ENCODE measurements around the gene SMYD3.

The SMYD3 gene

GRCh38 chr1:246506674-246507481 lies at the start of gene SMYD3:
TSS of gene SMYD3 (minus strand) at chr1:246507279.
- peak; percentile 48 to 60 for DNase-seq (ENCODE audit: low read depth in 2 of 2)

GRCh38 chr1:246554201-246554600 lies 47.1 kb upstream of the SMYD3 start:
- no peak for DNase-seq (ENCODE audit: low read depth in 2 of 2)

- no peak for DNase-seq (ENCODE audit: low read depth in 2 of 2)
These were observed 45.0 kb upstream of the SMYD3 start for GRCh38 chr1:246552110-246552509.

- no peak for DNase-seq (ENCODE audit: low read depth in 2 of 2)
These were observed 43.3 kb upstream of the SMYD3 start for GRCh38 chr1:246550402-246550801.

DNA sequence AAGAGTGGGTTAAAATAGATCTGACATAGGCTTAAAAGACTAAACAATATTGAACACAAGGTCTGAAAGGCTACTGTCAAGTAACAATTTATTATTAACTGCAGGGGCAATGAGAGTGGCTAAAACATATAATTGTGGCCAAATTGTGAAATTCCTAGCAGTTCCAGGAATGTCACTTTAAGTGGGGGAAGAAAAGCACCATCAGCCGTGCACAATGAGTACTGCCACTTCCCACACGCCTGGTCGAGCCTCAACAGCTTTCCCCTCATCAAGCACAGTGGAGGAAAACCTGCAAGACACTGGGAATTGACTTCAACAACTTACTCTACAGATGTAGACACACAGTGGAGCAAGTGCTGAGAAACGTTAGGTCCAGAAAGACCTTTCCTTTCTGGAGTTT lies 42.6 kb upstream of the SMYD3 start:
- no peak for DNase-seq (ENCODE audit: low read depth in 2 of 2)

GRCh38 chr1:246544001-246544400 lies 36.9 kb upstream of the SMYD3 start:
- no peak for DNase-seq (ENCODE audit: low read depth in 2 of 2)

GRCh38 chr1:246540738-246541491 lies 33.8 kb upstream of the SMYD3 start:
- DNase-seq (ENCODE audit: low read depth in 2 of 2) = no peak

- no peak for DNase-seq (ENCODE audit: low read depth in 2 of 2)
These were observed 30.8 kb upstream of the SMYD3 start for GRCh38 chr1:246537887-246538286.

DNA sequence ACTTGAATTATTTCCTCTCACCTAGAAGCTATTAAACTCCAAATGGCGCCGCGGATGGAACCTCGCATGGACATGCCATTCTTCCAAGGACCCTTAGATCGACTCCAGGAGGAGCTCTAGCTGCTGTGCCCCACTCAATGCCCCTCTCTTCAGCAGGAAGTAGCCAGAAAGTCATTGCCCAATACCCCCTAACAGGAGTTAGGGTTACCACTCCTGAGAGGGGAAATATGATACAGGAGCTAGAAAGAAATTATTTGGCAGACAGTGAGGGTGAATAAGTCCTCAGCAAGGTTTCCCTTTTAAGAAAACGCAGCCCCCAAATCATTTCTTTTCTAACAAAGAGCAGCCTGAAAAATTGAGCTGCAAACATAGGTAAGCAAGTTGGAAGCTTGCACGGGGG lies 30.4 kb upstream of the SMYD3 start:
- no peak for DNase-seq (ENCODE audit: low read depth in 2 of 2)

DNA sequence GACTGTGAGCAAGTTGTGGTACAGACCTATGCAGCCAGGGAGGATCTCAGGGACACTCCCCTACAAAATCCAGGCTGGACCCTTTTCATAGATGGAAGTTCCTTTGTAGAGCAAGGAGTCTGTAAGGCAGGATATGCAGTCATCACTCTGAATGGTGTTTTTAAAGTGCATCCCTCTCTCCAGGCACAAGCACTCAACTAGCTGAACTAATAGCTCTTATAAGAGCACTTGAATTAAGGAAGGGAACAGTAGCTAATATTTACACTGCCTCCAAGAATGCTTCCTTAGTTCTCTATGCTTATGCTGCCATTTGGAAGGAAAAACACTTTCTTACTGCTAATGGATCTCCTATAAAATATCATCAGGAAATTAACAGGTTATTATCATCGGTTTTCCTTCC lies 27.0 kb upstream of the SMYD3 start:
- no peak for DNase-seq (ENCODE audit: low read depth in 2 of 2)

- DNase-seq (ENCODE audit: low read depth in 2 of 2) = no peak
These were observed 26.4 kb upstream of the SMYD3 start for GRCh38 chr1:246533371-246533905.

GRCh38 chr1:246532519-246532918 lies 25.4 kb upstream of the SMYD3 start:
- DNase-seq (ENCODE audit: low read depth in 2 of 2) = no peak

- no peak for DNase-seq (ENCODE audit: low read depth in 2 of 2)
These were observed 23.4 kb upstream of the SMYD3 start for GRCh38 chr1:246530482-246530881.

DNA sequence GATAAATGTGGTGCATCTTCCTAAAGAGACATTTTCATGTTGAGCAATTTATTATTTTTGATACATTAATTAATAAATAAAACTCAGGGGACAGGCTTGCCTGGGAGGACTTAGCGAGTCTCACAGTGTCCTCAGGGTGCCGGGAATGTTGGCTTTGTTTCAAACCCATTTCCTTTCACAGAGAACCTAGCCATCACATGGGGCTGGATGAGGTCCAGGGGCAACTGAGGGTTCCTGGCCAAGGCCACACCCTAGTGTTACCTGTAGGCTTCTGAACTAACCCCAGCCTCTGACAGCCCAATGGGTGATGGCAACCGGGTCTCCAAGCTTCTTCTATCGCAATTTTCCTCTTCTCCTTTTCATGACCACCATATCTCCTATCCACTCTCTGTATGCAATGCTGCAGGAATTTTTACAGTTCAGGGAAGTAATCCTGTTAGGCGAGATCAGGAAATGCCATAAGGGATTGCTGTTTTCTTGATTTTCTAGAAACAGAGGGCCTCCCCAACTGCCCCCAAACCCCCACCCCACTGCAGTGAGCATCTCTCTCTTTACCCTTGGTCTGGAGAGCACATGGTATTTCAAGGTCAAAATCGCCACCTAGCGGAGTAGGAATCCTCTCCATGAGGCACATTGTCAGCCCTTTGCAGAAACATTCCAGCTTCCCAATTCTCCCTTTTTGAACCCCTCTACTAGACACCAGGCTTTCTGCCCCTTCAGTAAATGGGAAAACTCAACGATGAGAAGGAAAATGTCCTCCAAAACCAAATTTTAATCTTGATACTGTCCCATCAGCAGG lies 22.1 kb upstream of the SMYD3 start:
- DNase-seq (ENCODE audit: low read depth in 2 of 2) = no peak

DNA sequence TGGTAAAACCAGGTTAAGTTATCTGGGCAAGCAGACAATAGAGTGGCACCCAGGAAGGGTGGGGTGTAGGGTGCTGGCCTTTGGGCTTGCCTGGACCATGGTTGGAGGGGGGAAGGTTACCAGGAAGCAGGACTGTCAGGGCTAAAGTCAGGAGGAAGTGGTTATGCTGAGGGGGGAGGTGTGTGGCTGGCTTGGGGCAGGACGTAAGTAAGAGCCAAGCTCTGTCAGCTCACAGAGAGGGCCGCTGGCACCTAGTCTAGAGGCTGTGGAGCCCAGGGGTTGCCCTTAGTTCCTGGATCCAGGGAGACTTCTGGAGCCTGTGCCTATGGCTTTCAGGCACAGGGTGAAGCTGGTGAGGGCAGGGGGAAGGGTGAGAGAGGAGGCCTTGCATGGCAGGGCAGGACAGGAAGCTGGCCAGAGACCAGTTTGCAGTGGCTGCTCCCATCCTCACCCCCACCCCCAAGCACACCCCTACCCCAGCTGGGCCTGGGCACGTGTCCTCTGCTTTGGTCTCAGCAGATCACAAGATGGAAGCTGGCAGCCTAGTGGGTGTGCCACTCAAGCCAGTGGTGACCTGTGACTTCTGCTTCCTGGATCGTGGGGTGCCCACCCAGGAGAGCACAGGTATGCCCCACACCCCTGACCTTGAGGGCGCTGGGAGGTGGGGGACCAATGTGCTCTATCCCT lies 20.5 kb upstream of the SMYD3 start:
- no peak for DNase-seq (ENCODE audit: low read depth in 2 of 2)

GRCh38 chr1:246526915-246527314 lies 19.8 kb upstream of the SMYD3 start:
- DNase-seq (ENCODE audit: low read depth in 2 of 2) = no peak

GRCh38 chr1:246526380-246526779 lies 19.3 kb upstream of the SMYD3 start:
- DNase-seq (ENCODE audit: low read depth in 2 of 2) = no peak

DNA sequence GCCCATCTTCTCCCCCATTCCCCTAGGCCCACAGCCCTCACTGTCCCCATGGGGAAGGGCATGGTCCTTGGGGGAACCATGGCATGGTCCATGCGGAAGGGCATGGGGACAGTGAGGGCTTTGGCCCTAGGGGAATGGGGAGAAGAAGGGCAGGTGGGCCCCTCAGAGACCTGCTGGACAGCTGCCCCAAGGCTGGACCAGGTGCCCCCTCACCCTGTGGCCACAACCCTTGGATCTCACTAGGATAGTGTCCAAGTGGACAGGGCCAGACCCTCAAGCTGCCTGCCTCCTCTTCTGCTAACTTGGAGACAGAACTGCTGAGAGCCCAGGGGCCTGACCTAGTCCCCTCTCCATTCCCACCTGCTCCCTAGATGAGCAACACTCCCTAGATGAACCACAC lies 12.4 kb upstream of the SMYD3 start:
- no peak for DNase-seq (ENCODE audit: low read depth in 2 of 2)

GRCh38 chr1:246518456-246519205 lies 11.6 kb upstream of the SMYD3 start:
- no peak for DNase-seq (ENCODE audit: low read depth in 2 of 2)

DNA sequence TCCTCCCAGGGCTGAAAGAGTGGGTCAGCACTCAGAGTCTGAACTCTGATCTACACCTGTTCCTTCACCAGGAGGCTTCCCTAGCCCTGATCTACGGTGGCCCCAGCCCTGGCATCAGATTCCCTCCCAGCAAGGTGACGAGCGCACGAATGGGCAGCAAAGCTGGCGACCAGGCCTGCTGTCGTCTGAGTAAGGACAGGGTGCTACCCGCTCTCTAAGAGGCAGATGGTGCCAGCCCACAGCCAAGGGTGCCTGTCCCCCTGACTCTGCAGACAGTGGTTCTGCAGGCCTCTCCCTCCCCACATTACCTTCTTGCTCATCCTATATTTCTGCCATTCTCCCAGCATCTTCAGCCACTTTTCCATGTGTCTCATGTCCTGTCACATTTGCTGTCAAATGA lies 10.3 kb upstream of the SMYD3 start:
- DNase-seq (ENCODE audit: low read depth in 2 of 2) = no peak

GRCh38 chr1:246516126-246516525 lies 9.0 kb upstream of the SMYD3 start:
- no peak for DNase-seq (ENCODE audit: low read depth in 2 of 2)
